Measurements from ENCODE around the gene BMERB1. TPM values are rescaled to one million over a fixed set of nuclear protein-coding genes. Genes with fewer than 3 reads are reported as not detected.
A peak's percentile ranks its signal among the peaks of the same experiment; 100 is the strongest.

Gene BMERB1
- total and polyA plus RNA-seq, 9 of the 15 experiments (the other 6 are each of a cell fraction or from before 2014, with no cell fraction given) = 0.29 to 2.9 (median 0.94) TPM

DNA sequence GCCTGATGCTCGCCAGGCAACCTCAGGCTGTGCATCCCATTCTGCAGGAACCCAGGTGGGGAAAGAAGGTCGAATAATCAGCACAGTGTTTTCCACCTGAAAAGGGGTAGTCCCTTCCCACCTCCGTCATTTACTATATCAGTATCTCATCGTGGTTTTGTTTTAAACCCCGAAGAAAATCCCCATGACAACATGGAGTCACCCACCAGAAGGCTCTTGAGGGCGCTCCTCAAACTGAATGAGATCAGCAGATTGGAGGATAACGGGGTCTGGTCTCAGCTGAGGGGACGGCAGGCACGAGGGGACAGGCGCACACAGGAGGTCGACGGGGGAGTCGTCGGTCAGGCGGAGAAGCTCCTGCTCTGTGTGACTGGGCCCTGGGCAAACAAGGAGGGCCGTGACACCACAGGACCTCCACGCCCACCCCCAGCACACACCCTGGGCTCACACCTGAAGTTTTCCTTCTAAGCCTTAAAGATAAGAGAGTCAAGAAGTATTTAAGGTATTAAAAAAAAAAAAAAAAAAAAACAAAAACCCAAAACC is 164.3 kb downstream of the BMERB1 start:
- FAIRE-seq = no peak
- TF ChIP-seq YBX1 (IDR thresholded peaks at IDR 0.05) (no peak), TAF1 (IDR thresholded peaks at IDR 0.05; ENCODE audit: control insufficient read depth, extremely low read depth, insufficient read depth, low read length, severe bottlenecking) (no peak), RFX1 (IDR thresholded peaks at IDR 0.05) (peak; percentile 15; the same call in 1 of the 2 replicates)
- TF ChIP-seq, protein P1, sequence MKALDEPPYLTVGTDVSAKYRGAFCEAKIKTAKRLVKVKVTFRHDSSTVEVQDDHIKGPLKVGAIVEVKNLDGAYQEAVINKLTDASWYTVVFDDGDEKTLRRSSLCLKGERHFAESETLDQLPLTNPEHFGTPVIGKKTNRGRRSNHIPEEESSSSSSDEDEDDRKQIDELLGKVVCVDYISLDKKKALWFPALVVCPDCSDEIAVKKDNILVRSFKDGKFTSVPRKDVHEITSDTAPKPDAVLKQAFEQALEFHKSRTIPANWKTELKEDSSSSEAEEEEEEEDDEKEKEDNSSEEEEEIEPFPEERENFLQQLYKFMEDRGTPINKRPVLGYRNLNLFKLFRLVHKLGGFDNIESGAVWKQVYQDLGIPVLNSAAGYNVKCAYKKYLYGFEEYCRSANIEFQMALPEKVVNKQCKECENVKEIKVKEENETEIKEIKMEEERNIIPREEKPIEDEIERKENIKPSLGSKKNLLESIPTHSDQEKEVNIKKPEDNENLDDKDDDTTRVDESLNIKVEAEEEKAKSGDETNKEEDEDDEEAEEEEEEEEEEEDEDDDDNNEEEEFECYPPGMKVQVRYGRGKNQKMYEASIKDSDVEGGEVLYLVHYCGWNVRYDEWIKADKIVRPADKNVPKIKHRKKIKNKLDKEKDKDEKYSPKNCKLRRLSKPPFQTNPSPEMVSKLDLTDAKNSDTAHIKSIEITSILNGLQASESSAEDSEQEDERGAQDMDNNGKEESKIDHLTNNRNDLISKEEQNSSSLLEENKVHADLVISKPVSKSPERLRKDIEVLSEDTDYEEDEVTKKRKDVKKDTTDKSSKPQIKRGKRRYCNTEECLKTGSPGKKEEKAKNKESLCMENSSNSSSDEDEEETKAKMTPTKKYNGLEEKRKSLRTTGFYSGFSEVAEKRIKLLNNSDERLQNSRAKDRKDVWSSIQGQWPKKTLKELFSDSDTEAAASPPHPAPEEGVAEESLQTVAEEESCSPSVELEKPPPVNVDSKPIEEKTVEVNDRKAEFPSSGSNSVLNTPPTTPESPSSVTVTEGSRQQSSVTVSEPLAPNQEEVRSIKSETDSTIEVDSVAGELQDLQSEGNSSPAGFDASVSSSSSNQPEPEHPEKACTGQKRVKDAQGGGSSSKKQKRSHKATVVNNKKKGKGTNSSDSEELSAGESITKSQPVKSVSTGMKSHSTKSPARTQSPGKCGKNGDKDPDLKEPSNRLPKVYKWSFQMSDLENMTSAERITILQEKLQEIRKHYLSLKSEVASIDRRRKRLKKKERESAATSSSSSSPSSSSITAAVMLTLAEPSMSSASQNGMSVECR (CRISPR knock-in tag; IDR thresholded peaks at IDR 0.05) = no peak
- TF ChIP-seq, protein P2, sequence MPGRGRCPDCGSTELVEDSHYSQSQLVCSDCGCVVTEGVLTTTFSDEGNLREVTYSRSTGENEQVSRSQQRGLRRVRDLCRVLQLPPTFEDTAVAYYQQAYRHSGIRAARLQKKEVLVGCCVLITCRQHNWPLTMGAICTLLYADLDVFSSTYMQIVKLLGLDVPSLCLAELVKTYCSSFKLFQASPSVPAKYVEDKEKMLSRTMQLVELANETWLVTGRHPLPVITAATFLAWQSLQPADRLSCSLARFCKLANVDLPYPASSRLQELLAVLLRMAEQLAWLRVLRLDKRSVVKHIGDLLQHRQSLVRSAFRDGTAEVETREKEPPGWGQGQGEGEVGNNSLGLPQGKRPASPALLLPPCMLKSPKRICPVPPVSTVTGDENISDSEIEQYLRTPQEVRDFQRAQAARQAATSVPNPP (IDR thresholded peaks at IDR 0.05; ENCODE audit: borderline replicate concordance, insufficient read depth, insufficient read length) = no peak
- TF ChIP-seq, protein P3, sequence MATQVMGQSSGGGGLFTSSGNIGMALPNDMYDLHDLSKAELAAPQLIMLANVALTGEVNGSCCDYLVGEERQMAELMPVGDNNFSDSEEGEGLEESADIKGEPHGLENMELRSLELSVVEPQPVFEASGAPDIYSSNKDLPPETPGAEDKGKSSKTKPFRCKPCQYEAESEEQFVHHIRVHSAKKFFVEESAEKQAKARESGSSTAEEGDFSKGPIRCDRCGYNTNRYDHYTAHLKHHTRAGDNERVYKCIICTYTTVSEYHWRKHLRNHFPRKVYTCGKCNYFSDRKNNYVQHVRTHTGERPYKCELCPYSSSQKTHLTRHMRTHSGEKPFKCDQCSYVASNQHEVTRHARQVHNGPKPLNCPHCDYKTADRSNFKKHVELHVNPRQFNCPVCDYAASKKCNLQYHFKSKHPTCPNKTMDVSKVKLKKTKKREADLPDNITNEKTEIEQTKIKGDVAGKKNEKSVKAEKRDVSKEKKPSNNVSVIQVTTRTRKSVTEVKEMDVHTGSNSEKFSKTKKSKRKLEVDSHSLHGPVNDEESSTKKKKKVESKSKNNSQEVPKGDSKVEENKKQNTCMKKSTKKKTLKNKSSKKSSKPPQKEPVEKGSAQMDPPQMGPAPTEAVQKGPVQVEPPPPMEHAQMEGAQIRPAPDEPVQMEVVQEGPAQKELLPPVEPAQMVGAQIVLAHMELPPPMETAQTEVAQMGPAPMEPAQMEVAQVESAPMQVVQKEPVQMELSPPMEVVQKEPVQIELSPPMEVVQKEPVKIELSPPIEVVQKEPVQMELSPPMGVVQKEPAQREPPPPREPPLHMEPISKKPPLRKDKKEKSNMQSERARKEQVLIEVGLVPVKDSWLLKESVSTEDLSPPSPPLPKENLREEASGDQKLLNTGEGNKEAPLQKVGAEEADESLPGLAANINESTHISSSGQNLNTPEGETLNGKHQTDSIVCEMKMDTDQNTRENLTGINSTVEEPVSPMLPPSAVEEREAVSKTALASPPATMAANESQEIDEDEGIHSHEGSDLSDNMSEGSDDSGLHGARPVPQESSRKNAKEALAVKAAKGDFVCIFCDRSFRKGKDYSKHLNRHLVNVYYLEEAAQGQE (IDR thresholded peaks at IDR 0.05; ENCODE audit: borderline replicate concordance) = no peak
- TF ChIP-seq, protein P3 (CRISPR knock-in tag; IDR thresholded peaks at IDR 0.05; ENCODE audit: low read depth) = no peak
- Histone ChIP-seq H3K27me3 (ENCODE audit: control insufficient read depth in 2 of 2, insufficient read depth in 2 of 2, low read length in 2 of 2) (no peaks in the 10 kb centered on the region), H2AFZ (ENCODE audit: low read depth, low read length) (no peak overlapping the region), H3K27ac (ENCODE audit: extremely low read depth, low read depth, low read length) (no peak overlapping the region), H3K79me2 (ENCODE audit: control insufficient read depth, insufficient read depth, low read length) (no peaks in the 10 kb centered on the region), H3K4me3 (no peak overlapping the region), H3K4me1 (replicated peaks in 1 of 2; ENCODE audit: control insufficient read depth in 2 of 2, insufficient read depth in 2 of 2, low read length in 2 of 2) (peaks cover 1 to 4% of the 10 kb centered on the region in 2 experiments; a peak in 3 of 5 replicates), H3K9me3 (replicated peaks; ENCODE audit: control insufficient read depth, insufficient read depth, low read depth, low read length) (no peaks in the 10 kb centered on the region), H3K36me3 (ENCODE audit: control insufficient read depth, insufficient read depth, low read length) (peaks cover 76% of the 10 kb centered on the region), H4K20me1 (replicated peaks; ENCODE audit: control insufficient read depth, insufficient read depth, low read length) (no peaks in the 10 kb centered on the region), H3K9me1 (ENCODE audit: control insufficient read depth, insufficient read depth, low read length) (no peaks in the 10 kb centered on the region), H3K9ac (ENCODE audit: insufficient read depth in 1 of 2, low read depth in 2 of 2, low read length in 2 of 2) (no peak overlapping the region), H3K4me2 (ENCODE audit: insufficient read depth, low read length) (no peak overlapping the region)
- intact Hi-C loops (cut with micrococcal nuclease) = no loop called here
- no peak for DNase-seq (ENCODE audit: extremely low read depth in 1 of 4, low spot score in 3 of 4)
- CTCF ChIA-PET (ENCODE audit: low intra/inter-chr PET ratio) = no interaction called here
- POLR2A ChIA-PET = interaction anchor here (0.6 to 2.7 kb wide), 2 partner anchors 22 to 1604 kb away, joined by 3 to 16 read pairs; no protein-coding TSS in a partner anchor
- BruUV-seq (replicated peaks) = no TSS peak
- in situ Hi-C loops (cut with MboI) = no loop called here
- ATAC-seq = no peak
- WGBS (ENCODE audit: insufficient coverage, low coverage, missing lambda C conversion rate) = 78% methylated on average over 13 of the region's 17 CpGs

All from K562 (cell line).